T-helper 1 cell treated with Interleukin-12 subunit alpha and Interleukin-12 subunit beta and Interleukin-4 antibody, amounts not matched to agents 30 μg/mL and 1 μg/mL, for 36 hours (primary cell): ENCODE measurements around the gene PRKN.

ENCODE experiments used
- H3K27ac Mint-ChIP-seq: one replicate; pipeline ENCODE4 v1.8.0; 2021; ENCODE audit warnings: mild to moderate bottlenecking, mixed read lengths
- H3K27me3 Mint-ChIP-seq: one replicate; pipeline ENCODE4 v1.8.0; 2021; ENCODE audit warnings: low read depth, mixed read lengths
- H3K36me3 Mint-ChIP-seq: one replicate; pipeline ENCODE4 v1.8.0; 2021; ENCODE audit warnings: low read depth, mixed read lengths
- H3K4me1 Mint-ChIP-seq: one replicate; pipeline ENCODE4 v1.8.0; 2021; ENCODE audit warnings: low read depth, mixed read lengths
- H3K4me3 Mint-ChIP-seq: one replicate; pipeline ENCODE4 v1.8.0; 2021; ENCODE audit warnings: mild to moderate bottlenecking, moderate library complexity, mixed read lengths
- H3K9me3 Mint-ChIP-seq: one replicate; pipeline ENCODE4 v1.8.0; 2021; ENCODE audit warnings: mixed read lengths

PRKN gene

GRCh38 chr6:162727322-162728182, at the start of gene PRKN, which contains the start of gene PACRG:
Gene PRKN (minus strand): TSS chr6:162727766.
Gene PACRG (plus strand): TSS chr6:162727974.
- Mint-ChIP-seq H3K4me3 (peak within 1 kb of the TSS; percentile 93), H3K27ac (peak within 1 kb of the TSS; percentile 87), H3K9me3 (no peaks in the 10 kb centered on the region), H3K36me3 (no peaks in the 10 kb centered on the region), H3K27me3 (peaks cover 5% of the 10 kb centered on the region), H3K4me1 (peaks cover 8% of the 10 kb centered on the region)

- Mint-ChIP-seq H3K27ac (no peak overlapping the region), H3K4me3 (no peak overlapping the region), H3K4me1 (no peaks in the 10 kb centered on the region), H3K36me3 (no peaks in the 10 kb centered on the region), H3K9me3 (peaks cover 7% of the 10 kb centered on the region), H3K27me3 (no peaks in the 10 kb centered on the region)
Measured at GRCh38 chr6:162777091-162777490, 49.5 kb upstream of the PRKN start.

GRCh38 chr6:162773996-162774395, 46.4 kb upstream of the PRKN start:
- H3K9me3 Mint-ChIP-seq, result peaks cover under 1% of the 10 kb centered on the region
- no peaks in the 10 kb centered on the region for H3K27me3 Mint-ChIP-seq
- H3K36me3 Mint-ChIP-seq, result no peaks in the 10 kb centered on the region
- no peaks in the 10 kb centered on the region for H3K4me1 Mint-ChIP-seq
- no peak overlapping the region for H3K4me3 Mint-ChIP-seq
- no peak overlapping the region for H3K27ac Mint-ChIP-seq

- peaks cover 3% of the 10 kb centered on the region for H3K9me3 Mint-ChIP-seq
- no peak overlapping the region for H3K4me3 Mint-ChIP-seq
- H3K27ac Mint-ChIP-seq, result no peak overlapping the region
- H3K4me1 Mint-ChIP-seq, result no peaks in the 10 kb centered on the region
- H3K36me3 Mint-ChIP-seq, result no peaks in the 10 kb centered on the region
- H3K27me3 Mint-ChIP-seq, result no peaks in the 10 kb centered on the region
Measured at GRCh38 chr6:162772466-162772865, 44.9 kb upstream of the PRKN start.

- H3K9me3 Mint-ChIP-seq, result peaks cover 3% of the 10 kb centered on the region
- H3K27ac Mint-ChIP-seq, result no peak overlapping the region
- H3K4me1 Mint-ChIP-seq, result no peaks in the 10 kb centered on the region
- no peaks in the 10 kb centered on the region for H3K36me3 Mint-ChIP-seq
- H3K4me3 Mint-ChIP-seq, result no peak overlapping the region
- no peaks in the 10 kb centered on the region for H3K27me3 Mint-ChIP-seq
Measured at GRCh38 chr6:162770955-162771354, 43.4 kb upstream of the PRKN start.

DNA sequence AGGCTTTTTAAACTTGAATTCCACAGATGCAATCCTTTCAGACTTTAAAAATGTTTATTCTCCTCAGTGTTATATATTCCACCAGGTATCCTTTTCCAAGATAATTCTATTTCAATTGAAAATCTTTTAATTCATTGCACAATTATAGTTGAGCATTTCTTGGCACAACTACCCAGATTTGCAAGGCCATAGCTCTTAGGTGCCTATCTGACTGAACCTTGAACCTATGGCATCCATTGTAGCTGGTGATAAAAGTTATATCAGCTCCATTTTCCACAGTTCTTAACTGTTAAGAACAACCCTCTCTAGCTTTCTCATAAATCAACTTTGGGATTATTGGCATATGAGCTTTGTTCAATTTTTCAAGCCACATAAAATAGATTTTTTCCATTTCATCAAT, 42.6 kb upstream of the PRKN start:
- Mint-ChIP-seq H3K9me3 (peaks cover 3% of the 10 kb centered on the region), H3K4me1 (no peaks in the 10 kb centered on the region), H3K36me3 (no peaks in the 10 kb centered on the region), H3K27me3 (no peaks in the 10 kb centered on the region), H3K4me3 (no peak overlapping the region), H3K27ac (no peak overlapping the region)

DNA sequence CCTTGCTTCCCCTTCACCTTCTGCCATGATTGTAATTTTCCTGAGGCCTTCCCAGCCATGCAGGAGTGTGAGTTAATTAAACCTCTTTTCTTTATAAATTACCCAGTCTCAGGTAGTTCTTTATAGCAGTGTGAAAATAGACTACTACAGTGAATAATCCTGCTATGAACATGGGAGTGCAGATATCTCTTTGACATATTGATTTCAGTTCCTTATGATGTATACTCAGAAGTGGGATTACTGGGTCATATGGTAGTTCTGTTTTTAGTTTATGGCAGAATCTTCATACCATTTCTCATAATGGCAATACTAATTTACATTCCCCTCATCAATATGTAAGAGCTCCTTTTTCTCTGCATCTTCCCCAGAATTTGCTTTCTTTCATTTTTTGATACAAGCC, 26.2 kb upstream of the PRKN start:
- no peaks in the 10 kb centered on the region for H3K9me3 Mint-ChIP-seq

GRCh38 chr6:162751211-162751859, 23.8 kb upstream of the PRKN start:
- Mint-ChIP-seq H3K4me3 (no peak overlapping the region), H3K27ac (no peak overlapping the region), H3K9me3 (no peaks in the 10 kb centered on the region), H3K36me3 (no peaks in the 10 kb centered on the region), H3K4me1 (no peaks in the 10 kb centered on the region), H3K27me3 (no peaks in the 10 kb centered on the region)

More for the DNA sequence above, 26.2 kb upstream of the PRKN start:
- Mint-ChIP-seq H3K27ac (no peak overlapping the region), H3K4me1 (no peaks in the 10 kb centered on the region), H3K36me3 (no peaks in the 10 kb centered on the region), H3K4me3 (no peak overlapping the region), H3K27me3 (no peaks in the 10 kb centered on the region)

GRCh38 chr6:162750776-162751175, 23.2 kb upstream of the PRKN start:
- Mint-ChIP-seq H3K36me3 (no peaks in the 10 kb centered on the region), H3K4me1 (no peaks in the 10 kb centered on the region), H3K9me3 (no peaks in the 10 kb centered on the region), H3K27me3 (no peaks in the 10 kb centered on the region), H3K27ac (no peak overlapping the region), H3K4me3 (no peak overlapping the region)

DNA sequence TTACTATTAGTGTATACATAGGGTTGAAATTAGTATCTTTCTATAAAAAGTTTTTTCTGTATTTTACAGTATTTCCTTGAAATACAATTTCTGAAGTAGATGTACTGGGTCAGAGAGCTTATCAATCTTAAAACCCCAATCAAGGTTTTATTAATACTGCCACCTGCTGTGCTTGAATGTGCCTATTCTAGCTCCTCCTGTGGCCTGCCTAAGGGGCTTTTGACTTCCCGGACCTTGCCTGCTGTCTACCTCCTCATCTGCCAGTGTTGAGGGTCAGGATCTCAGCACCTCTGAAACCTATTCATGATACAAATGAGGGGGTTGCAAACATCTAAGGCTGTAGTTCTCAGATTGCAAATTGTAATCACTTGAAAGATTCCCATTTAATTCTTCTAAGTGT, 9.4 kb upstream of the PRKN start:
- Mint-ChIP-seq H3K27me3 (no peaks in the 10 kb centered on the region), H3K4me3 (no peak overlapping the region), H3K4me1 (peaks cover 5% of the 10 kb centered on the region), H3K27ac (no peak overlapping the region), H3K36me3 (no peaks in the 10 kb centered on the region), H3K9me3 (no peaks in the 10 kb centered on the region)

DNA sequence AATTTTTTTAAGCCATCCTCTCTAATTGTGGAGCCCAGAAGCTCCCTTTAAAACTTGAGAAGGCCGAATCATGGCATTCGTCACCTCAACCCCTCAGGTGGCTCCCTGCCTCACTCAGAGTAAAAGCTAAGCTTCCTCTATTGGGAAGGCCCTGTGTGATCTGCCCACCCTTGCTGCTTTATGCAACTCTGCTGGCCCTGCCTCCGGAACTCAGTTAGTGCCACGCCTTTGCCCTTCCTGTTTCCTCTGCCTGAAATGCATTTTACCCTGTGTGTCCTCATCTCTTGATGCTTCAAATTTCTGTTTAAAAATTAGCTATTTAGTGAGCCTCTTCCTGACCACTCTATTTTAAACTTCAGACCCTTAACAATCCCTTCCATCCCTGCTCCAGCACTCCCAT, 5.9 kb upstream of the PRKN start:
- no peaks in the 10 kb centered on the region for H3K9me3 Mint-ChIP-seq
- H3K27ac Mint-ChIP-seq, result no peak overlapping the region
- H3K27me3 Mint-ChIP-seq, result peaks cover 2% of the 10 kb centered on the region
- H3K4me1 Mint-ChIP-seq, result peaks cover 5% of the 10 kb centered on the region
- H3K4me3 Mint-ChIP-seq, result no peak overlapping the region
- no peaks in the 10 kb centered on the region for H3K36me3 Mint-ChIP-seq

DNA sequence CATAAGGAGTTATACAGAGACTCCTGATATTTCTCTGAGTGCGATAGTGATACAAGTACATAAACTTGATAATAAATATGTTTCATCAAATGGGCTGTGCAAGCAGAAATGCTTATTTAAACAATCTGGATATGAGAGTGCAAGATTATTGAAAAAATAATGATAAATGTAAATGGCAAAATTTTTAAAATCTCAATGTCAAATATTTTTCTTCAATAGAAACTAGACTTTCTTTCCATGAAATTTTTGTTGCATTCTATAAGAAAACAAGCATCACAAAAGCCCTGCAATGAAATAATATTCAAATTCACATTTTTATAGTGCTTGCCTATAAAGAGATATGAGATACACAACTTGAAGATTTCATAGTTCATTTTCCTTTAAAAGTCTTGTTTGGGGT, 2.9 kb upstream of the PRKN start:
- Mint-ChIP-seq H3K27ac (no peak overlapping the region), H3K4me1 (peaks cover 13% of the 10 kb centered on the region), H3K4me3 (no peak overlapping the region)

GRCh38 chr6:162728706-162729105, 1.1 kb upstream of the PRKN start:
- Mint-ChIP-seq H3K36me3 (no peaks in the 10 kb centered on the region), H3K9me3 (no peaks in the 10 kb centered on the region), H3K4me3 (peak overlapping the region; percentile 69), H3K4me1 (peaks cover 12% of the 10 kb centered on the region), H3K27ac (peak overlapping the region; percentile 36), H3K27me3 (peaks cover 5% of the 10 kb centered on the region)

More for the DNA sequence above, 2.9 kb upstream of the PRKN start:
- Mint-ChIP-seq H3K9me3 (no peaks in the 10 kb centered on the region), H3K27me3 (peaks cover 5% of the 10 kb centered on the region), H3K36me3 (no peaks in the 10 kb centered on the region)

DNA sequence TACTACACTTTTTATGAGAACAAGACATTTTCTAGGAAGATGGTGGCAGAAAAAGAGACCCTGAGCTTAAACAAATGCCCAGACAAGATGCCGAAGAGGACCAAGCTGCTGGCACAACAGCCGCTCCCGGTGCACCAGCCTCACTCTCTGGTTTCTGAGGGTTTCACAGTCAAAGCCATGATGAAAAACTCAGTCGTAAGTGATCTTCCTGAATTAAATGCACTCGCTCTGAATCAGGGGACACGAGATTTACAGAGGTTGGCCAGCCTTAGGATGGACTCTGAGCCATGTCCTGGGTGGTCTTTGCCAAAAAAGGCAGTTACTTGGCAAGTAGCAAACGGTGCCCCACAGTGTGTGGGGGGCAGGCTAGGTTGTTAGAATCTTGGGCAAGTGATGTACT, 631 bp upstream of the PRKN start:
- no peaks in the 10 kb centered on the region for H3K36me3 Mint-ChIP-seq
- H3K27ac Mint-ChIP-seq, result peak overlapping the region; percentile 79
- H3K4me1 Mint-ChIP-seq, result peaks cover 8% of the 10 kb centered on the region
- H3K9me3 Mint-ChIP-seq, result no peaks in the 10 kb centered on the region
- peak overlapping the region; percentile 69 for H3K4me3 Mint-ChIP-seq
- peaks cover 5% of the 10 kb centered on the region for H3K27me3 Mint-ChIP-seq

GRCh38 chr6:162726947-162727321, 632 bp downstream of the PRKN start:
- Mint-ChIP-seq H3K4me3 (peak overlapping the region; percentile 93), H3K9me3 (no peaks in the 10 kb centered on the region), H3K27me3 (peaks cover 5% of the 10 kb centered on the region), H3K4me1 (peaks cover 8% of the 10 kb centered on the region), H3K27ac (peak overlapping the region; percentile 87), H3K36me3 (no peaks in the 10 kb centered on the region)
